Measurements from ENCODE around the gene CEACAM8.
A peak's percentile ranks its signal among the peaks of the same experiment; 100 is the strongest.

Gene CEACAM8

DNA sequence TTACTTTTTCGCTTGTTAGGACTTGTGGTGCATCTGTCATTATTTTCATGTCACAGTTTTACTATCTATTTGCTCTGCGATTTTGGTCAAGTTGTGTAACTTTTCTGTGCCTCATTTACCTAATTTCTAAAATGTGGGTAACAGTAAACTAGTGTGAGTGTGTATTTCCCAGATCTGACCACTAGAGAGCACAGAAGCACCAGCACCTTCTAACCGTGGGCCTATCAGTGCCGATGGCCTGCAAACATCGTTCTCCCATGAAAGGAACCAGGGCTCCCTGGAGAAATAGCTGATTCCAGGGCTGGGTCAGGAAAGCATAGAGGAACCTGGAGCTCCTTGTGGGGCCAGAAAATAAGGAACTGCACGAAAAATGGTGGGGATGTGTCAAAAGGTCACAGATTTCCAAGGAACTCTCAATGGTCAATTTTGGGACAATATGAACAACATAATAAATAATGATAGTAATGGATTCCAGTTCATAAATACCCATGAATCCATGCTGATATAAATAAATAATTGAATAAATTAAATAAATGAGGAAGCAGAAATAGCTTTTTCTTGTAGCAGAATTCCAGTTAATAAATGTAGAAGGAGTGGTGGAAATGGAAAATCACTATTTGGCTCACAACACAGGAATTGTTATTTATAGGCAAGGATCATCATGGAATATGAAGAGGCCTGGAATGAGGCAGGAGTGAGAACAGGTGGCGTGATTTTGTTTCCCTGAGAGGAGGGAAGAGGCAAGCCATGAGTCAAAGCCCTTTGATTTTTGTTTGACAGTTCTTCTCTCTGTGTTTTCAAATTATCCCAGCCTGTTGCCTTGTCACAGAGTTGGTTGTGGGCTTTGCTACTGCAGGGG lies 31.1 kb downstream of the CEACAM8 start:
- TF ChIP-seq, protein P1, sequence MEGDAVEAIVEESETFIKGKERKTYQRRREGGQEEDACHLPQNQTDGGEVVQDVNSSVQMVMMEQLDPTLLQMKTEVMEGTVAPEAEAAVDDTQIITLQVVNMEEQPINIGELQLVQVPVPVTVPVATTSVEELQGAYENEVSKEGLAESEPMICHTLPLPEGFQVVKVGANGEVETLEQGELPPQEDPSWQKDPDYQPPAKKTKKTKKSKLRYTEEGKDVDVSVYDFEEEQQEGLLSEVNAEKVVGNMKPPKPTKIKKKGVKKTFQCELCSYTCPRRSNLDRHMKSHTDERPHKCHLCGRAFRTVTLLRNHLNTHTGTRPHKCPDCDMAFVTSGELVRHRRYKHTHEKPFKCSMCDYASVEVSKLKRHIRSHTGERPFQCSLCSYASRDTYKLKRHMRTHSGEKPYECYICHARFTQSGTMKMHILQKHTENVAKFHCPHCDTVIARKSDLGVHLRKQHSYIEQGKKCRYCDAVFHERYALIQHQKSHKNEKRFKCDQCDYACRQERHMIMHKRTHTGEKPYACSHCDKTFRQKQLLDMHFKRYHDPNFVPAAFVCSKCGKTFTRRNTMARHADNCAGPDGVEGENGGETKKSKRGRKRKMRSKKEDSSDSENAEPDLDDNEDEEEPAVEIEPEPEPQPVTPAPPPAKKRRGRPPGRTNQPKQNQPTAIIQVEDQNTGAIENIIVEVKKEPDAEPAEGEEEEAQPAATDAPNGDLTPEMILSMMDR (IDR thresholded peaks at IDR 0.05), result peak; percentile 50

DNA sequence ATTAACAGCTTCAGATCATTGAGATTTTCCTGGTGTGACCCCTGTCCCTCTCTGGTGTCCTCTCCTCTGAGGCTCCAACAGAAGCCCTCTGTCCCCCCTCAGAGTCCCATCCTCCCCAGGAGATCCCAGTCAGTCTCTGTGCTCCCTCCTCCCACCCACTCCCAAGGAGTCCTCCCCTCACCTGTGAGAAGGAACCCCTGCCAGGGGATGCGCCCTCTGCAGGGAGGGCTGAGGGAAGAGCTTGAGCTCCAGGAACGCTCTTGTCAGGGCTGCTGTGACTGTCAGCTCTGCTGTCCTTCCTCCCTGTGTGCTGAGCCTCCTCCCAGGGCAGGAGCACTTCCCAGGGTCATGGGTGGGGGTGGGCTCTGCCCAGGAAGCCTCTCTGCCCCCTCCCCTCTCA lies 33.2 kb downstream of the CEACAM8 start:
- TF ChIP-seq, protein P1 (IDR thresholded peaks at IDR 0.05), result no peak

DNA sequence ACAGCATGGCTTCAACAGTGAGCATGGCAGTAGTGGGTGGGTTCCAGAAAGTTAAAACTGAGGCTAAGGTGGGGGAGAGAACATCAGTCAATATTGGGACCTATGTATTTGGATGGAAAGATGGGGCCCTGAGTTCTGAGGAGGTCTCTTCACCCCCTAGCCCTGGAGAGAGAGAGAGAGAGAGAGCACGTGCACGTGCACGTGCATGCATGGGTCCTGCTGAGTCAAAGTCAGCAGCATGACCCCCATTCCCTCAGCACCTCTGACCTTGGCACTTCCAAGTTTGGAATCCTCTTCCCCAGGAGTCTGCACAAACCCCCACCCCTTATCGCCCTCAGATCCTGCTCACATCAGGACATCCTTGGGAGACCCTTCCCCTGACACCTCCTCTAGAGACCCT lies 34.0 kb downstream of the CEACAM8 start:
- TF ChIP-seq, protein P1 (IDR thresholded peaks at IDR 0.05), result no peak

DNA sequence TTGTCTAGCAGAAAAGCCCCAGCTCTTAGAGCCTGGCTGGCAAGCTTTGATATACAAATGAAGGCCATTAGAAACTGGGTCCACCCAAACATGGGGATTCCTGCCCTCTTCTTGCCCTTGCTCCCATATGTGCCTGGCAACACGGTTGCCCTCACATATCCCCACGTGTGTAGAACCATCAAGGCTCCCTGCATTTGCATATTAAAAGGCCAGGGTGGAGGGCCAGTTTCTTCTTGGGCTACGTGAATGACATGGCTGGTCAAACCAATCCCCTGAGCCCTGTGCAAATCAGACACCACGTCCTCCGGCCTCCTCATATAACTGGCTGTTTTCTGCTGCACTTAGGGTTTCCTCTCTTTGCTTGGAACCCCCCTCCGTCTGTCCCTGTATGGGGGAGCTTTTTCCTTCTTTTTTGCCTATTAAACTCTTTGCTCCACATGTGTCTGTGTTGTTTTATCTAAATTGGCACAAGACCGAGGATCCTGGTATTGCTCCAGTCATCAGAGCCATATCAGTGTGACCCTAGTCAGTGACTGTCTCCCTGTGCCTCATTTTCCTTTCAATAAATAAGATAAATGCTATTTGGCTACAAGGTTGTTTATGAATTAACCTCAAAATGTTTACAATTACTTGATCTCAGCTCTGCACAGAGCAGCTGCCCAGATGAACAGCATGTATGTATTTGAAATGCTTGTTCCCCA lies 36.1 kb downstream of the CEACAM8 start:
- TF ChIP-seq, protein P1 (IDR thresholded peaks at IDR 0.05), result no peak

DNA sequence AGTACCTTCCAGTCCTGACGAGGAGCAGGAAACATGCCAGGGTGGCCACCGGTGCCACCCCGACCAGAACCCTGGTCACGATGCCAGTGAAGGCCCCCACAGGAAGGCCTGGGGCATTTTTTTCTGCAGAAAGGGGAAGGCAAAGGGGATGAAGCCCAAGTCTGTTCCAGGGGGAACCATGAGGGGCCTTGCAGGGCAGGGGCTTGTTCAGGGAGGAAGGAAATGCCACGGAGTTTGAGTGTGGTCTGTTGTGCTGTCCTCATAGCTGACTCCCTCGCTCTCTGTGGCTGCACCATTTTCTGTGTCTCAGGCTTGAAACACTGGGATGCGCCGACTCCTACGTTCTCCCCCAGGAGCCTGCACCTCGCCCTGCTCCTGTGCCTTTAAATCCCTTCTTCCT lies 38.9 kb downstream of the CEACAM8 start:
- TF ChIP-seq, protein P1 (IDR thresholded peaks at IDR 0.05), result no peak

DNA sequence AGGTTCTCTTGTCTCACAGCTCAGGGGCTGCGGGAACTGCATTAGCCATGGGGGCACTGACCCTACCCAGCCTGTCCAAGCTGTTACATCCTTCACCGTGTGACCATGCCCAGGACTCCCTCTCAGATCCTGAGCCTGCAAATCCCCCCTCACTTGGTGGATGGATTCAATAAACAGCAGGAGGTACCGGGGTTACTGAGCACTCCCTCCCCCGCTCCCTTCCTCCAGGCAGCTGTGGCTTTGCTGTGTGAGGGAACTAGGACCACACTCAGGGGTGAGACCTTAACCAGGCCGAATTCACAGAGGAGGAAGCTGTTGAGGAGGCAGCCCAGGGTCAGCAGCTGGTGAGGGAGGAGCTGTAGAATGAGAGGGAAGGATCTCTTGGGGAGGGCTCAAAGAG lies 39.4 kb downstream of the CEACAM8 start:
- TF ChIP-seq, protein P1 (IDR thresholded peaks at IDR 0.05), result no peak

DNA sequence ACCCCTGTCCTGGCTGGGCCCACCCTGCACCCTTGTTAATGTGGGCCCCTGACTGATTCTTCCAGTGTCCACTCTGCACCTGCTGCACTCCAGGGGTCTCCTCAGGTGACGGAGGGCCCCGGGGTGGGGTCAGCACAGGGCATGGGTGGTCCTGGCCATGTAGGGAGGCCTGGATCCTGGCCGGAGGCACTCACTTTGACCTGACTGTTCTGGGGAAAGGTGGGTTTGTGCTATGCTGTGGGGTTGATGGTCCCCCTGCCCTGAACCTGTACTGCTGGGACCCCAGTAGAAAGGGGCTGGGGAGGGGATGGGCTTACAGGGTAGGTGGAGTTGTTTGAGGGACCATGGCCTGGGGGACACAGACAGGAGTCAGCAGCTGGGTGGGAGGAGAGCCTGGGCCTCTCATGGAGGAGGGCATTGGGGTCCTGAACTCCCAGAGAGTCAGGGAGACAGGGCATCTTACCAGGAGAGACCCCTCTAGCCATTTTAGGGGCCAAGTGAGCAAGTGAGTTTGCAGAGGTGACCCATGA lies 40.6 kb downstream of the CEACAM8 start:
- TF ChIP-seq, protein P1 (IDR thresholded peaks at IDR 0.05), result no peak

Data from LNCAP (cell line).